Stimulated activated CD8-positive, alpha-beta memory T cell treated with anti-CD3 and anti-CD28 coated beads, Interleukin-15, amount 100 ng/mL, for 24 hours (primary cell): ENCODE results near the gene GRID2.
"Not testable (repeated sequence)": the region's sequence is repeated elsewhere in the genome, so short reads cannot be mapped to it uniquely, and the experiment has no call there.

Experiments
- DNase-seq: peaks from one replicate; pipeline ENCODE4 v3.0.0-alpha.2; 2020; ENCODE audit warnings: low read depth

The GRID2 gene

DNA sequence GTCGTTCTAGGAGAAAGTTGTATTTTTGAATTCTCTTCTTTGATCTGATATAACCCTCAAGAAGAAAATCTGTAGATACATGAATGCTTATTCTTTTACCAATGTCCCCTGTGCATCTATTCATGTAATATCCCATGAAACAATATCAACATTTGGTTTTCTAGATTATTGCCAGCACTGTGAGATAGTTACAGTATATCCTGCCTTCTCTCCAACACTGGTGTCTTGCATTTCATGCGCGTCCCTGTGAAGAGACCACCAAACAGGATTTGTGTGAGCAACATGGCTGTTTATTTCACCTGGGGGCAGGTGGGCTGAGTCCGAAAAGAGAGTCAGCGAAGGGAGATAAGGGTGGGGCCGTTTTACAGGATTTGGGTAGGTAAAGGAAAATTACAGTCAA is 135.0 kb downstream of the GRID2 start:
- not testable (repeated sequence) for DNase-seq

DNA sequence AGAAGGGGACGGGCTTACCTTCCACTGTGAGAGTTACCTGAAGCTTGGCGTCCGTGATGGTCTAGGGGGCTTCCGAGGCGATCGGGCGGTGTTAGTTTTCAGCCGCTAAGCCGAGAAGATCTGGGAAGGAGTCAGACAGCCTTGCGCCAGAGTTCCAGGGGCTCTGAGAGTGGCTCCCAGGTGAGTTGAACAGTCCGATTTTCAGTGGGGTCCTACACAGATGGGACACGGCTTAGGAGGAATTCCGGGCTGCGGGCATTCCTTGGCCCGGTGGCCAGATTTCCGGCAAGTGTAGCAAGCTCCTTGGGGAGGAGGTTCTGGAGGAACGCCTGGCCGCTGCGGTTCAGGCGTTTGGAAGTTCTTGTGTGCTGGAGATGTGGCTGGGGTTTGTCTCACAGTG is 138.4 kb downstream of the GRID2 start:
- not testable (repeated sequence) for DNase-seq

DNA sequence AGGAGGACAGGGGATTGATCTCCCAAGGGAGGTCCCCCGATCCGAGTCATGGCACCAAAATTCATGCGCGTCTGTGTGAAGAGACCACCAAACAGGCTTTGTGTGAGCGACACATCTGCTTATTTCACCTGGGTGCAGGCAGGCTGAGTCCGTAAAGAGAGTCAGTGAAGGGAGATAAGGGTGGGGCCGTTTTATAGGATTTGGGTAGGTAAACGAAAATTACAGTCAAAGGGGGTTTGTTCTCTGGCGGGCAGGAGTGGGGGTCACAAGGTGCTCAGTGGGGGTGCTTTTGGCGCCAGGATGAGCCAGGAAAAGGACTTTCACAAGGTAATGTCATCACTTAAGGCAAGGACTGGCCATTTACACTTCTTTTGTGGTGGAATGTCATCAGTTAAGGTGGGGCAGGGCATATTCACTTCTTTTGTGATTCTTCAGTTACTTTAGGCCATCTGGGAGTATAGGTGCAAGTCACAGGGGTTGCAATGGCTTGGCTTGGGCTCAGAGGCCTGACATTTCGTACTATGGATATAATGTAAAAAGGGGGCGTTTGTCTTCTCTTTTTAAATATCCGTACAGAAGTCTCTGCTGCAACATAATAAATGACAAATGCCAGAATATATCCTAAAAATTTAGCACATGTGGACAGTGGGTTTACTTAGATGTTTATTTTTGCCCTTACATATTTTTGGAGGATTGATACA is 140.5 kb downstream of the GRID2 start:
- DNase-seq = not testable (repeated sequence)

DNA sequence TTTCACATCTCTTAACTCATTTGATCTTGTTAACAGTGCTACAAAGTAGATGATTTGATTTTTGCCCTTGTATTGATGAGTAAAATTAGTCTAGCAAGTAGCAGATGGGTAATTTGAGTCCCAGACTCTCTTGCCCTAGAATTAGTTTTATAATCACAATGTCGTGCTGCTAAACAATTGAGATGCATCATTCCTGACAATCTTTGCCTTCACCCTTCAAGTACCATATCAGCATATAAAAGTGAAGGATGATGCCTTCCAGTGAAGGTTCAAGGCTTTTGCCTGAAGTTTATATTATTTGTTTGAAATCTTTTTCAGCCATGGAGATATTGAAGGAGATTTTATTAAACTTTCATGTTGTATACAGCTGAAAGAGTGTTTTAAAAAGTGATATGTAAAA is 141.4 kb downstream of the GRID2 start:
- DNase-seq = no peak

DNA sequence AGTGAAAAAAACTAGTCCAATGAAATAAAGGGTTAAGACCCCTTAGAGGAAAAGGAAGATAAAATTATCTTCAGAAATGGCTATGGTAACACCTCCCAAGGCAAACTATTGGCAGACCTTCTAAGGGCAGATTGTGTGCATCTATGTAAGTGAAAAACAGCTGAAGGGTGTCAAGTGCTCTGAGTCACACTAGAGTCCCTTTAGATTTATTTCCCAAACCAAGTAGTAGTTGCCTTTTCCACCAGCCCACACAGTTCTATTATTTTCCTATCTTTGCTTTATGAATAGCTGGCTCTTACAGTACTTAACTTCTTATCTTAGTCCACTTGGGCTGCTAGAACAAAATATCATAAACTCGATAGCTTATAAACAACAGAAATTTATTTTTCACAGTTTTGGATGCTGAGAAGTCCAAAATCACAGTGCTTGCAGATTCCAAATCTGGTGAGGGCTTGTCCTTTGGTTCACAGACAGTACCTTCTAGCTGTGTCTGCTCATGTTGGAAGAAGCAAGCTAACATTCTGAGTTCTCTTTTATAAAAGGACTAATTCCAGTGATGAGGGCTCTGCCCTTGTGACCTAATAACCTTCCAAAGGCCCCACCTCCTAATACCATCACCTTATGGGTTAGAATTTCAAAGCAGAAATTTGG is 143.6 kb downstream of the GRID2 start:
- no peak for DNase-seq

DNA sequence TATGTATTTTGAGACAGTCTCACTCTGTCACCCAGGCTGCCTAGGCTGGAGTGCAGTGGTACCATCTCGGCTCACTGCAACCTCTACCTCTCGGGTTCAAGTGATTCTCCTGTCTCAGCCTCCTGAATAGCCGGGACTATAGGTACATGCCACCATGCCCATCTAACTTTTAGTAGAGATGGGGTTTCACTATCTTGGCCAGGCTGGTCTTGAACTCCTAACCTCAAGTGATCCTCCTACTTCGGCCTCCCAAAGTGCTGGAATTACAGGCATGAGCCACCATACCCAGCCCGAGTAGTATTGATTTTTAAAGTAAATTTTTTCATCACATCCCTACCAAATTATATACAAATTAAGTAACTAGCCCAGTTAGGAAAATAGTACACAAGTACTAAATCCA is 144.4 kb downstream of the GRID2 start:
- DNase-seq = not testable (repeated sequence)

DNA sequence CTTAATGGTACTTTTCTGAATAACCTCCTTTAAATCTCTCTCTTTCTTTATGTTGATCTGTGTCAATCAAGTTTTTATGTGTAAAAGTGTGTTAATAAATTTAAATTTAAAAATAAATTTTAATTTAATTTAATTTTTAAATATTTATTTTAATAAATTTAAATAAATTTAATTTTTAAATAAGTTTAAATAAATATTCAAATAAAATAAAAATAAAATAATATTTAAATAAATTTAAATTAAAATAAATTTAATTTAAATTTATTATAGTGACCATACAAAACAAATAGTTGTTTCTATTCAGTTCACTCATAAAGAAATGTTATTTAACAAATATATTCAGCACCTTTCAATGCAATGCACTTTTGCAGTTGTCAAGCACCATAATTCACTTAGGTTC is 146.9 kb downstream of the GRID2 start:
- DNase-seq = no peak

DNA sequence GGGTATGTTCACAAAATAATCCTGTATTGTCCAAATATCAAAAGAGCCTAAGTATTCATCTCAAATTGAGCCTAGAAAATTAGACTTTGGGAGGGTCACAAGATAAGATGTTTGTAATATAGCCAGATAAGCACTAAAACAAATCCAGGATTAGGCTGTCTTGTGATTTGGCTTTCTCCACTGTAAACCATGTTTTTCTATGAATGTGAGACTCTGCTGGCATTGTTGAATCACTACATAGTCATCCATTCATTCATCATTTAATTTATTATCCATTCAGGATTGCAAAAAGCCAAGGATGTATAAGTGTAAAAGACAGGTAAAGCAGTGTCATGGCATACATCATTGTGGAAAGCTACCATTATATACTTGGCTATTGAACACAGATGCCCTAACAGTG is 148.0 kb downstream of the GRID2 start:
- no peak for DNase-seq

DNA sequence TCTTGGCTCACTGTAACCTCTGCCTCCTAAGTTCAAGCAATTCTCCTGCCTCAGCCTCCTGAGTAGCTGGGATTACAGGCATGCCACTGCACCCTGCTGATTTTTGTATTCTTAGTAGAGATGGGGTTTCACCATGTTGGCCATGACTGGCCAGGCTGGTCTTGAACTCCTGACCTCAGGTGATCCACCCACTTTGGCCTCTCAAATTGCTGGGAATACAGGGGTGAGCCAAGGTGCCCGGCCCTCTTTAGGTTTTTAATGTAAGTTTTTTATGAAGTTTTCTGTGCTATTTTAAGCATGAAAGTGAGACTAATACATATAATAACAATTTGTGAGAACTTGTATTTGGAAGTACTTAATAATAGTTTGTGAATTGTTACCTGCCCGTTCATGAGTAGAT is 148.6 kb downstream of the GRID2 start:
- not testable (repeated sequence) for DNase-seq

DNA sequence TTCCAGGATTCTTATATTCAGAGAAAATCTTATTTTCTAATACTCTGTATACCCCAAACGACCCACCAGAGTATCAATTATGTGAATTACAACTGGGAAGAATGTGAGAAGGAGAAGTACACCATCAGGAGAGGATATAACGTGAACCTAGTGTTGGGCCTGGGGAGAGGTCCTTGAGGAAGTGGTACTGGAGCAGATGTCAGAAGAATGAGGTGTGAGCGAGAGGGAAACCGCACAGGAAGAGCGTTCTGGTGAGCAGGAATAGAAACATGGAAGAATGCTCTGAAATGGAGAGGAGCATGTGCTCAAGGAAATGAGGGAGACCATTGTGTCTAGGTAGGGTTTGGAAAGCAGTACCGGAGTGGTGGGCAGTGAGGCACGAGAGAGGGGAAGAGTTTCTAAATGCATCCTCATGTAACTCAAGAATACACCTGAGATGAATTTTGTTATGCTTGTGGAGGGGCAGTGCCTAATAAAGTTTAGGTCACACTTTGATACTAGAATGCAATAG is 151.6 kb downstream of the GRID2 start:
- DNase-seq = no peak

DNA sequence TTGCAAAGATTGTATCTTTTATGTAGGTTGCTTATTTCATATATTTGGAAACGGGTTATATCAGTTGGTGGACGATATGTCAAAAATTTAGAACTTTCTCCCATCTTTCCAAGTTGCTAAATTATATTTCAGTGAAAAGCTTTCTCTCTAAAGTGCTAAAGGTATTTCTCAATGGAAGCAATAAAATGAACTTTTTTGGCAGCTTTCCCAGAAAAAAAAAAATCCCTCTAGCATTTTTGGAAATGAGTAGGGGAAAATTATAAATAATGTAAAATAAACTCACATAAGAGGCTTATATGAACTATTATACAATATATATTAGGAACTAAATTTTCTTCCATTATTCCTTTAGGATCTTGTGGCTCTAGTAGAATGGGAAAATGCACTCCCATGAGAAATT is 152.2 kb downstream of the GRID2 start:
- DNase-seq = no peak

DNA sequence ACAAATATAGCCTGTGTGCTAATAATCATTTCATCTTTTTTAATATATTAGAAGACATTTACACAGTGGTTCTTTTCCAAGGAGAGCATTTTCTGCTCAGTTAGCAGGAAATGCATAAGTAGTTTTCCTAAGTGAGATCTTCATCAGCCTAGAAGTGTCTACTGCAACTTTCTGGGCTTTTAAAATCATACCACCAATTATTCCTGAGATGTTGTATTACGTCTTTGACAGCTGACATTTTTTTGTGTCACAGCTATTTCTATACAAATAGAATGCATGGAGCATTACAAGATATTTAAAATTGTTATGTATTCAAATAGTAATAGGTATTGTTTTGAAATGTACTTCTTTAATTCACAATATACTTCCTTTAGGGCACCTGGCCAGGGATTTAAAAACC is 158.0 kb downstream of the GRID2 start:
- no peak for DNase-seq

DNA sequence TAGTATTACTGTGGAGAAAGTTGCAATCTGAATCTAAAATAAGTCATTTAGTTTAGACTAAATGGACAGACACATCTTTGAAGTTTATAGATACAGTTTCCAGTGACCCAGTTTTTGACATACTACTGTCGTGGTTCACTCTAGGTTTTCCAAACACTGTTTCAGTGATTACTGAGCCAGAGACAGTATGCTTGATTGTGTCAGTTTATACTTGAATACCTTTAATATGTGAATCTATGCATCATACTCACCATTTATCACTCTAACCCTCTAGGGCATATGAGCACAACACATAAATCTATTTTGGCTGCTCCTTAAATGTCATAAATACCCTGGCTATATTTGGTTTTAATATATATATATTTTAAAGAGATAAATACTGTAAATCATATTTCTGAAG is 173.5 kb downstream of the GRID2 start:
- no peak for DNase-seq

DNA sequence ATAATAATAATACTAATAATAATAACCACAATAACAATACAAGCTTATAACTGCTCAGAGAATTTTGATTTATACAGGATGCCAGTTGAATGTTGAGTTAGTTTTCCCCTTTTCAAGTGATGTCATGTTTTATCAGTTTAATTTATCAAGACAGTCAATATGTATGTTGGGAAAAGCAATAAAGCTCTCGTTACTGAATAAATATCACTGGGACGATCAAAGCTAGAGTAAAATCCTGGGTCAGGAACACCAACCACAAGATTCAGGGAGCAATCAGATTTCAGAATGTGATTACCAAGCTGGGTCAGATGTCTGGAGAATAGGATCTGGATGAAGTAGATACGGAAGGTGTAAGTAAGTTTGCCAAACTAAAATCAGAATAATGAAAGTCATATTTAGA is 179.6 kb downstream of the GRID2 start:
- no peak for DNase-seq

DNA sequence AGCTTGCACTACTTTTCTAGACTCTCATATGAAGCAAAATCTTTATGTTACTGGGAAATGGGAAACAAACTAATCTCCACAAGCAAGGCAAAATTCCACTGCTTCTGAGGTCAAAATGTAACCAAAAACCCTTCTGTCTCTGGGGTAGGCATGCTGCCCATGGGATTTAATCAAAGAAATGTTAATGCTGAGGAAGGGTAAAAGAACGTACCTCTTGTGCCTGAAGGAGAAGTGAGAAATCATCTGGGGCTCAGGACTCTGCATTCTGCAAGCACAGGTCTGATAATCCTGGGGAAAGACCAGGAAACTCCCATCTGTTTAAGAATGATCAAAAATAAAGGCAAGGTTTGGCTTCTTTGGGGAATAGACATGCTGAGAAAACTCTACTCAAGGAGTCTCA is 184.7 kb downstream of the GRID2 start:
- no peak for DNase-seq

DNA sequence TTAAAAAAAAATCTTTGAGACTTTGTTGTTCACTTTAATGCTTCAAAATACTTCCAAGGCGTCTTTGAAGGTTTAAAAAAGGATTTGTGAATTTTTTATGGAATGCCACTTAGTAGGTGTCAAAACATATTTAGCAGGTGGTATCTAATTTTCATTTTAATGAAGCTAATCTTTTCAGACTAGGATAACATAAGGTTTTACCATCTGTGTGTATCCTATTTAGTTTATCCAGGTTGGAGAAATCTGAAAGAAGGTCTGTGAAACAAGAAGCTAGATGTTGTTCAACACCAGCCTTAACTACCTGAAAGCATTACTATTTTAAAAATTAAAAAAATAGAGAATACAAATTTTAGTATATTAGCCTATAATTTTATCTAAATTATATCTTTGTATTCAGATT is 193.4 kb downstream of the GRID2 start:
- no peak for DNase-seq

DNA sequence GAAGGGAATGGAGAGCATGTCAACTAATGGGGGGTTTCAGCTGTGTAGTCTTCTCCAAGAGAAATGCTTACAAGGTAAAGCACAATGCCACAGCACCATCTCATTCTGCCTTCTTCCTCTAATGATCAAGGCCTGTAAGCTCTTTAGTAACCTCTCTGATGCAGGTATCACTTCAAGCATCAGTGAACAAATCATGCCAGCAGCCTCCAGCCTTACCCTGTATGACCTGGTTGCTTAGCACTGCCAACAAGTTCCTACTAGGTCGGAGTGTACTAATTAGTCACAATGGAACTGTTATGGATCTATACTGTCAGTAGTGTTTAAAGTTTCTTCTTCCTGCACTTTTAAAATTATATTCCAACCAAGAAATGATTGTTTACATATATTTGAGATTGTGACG is 197.7 kb downstream of the GRID2 start:
- DNase-seq = no peak

DNA sequence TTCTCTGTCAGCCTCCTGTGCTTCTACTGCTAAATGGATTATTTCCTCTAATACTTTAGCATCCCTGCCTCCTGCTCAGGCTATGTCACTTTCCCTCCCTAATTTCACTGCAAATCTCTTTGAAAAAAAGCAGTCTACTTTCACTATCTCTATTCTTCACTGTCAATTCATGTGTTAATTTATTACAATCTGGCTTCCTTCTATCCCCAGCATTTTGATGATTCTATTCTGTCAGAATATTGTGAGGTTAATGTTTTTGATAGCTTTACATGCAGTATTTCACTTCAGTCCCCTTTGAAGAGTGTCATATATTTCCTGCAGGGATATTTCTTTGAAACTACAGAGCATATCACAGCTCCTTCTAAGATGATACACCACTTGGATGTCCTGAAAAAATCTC is 203.2 kb downstream of the GRID2 start:
- no peak for DNase-seq

DNA sequence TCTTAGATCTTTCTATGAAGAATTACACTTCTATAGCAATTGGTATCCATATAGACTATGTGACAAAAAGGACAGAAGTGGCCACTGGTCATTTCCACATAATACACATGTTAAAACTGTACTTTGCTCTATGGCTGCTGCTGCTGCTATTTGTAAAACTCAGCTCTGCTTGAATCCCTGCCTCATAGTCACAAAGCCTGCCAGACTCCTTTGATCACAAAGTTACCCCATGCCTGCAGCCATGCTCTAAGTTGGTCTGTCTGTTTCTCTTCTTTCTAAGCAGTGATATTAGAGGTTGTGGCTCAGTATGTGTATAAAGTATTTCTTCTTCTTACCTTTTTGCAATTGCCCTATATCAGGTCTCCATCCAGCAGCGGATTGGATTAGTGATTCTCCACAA is 210.9 kb downstream of the GRID2 start:
- DNase-seq = no peak

DNA sequence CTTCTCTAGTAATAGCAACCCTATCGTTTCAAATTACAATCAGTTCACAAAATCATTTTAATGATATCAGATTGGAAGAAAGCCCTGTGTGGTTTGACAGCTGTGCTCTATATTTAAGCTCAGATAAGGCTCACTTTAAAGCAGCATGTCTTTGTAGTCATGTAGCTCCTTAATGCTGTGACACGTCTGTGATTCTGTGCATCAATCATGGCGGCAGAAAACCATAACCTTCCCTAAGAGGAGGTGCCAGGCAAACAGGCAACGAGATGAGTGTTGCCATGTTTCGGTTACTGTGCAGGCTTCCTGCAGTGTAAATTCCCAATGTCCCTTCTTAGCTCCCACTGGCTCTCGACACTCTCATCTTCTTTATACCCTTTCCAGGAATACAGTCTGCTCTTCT is 212.7 kb downstream of the GRID2 start:
- no peak for DNase-seq

DNA sequence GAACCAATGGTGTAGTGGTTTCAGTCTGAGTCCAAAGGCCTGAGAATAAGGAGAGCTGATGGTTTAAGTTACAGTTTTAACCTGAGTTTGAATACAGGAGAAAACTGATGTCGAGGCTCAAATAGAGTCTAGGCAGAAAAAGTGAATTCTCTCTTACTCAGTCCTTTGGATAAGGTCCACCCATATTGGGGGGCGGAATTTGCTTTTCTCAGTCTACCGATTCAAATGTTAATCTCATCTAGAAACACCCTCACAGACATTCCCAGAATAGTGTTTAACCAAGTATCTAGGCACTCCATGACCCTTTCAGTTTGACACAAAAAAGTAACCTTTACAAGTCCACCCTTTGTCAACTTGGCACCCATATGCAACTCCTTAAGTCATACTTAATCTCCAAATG is 216.0 kb downstream of the GRID2 start:
- no peak for DNase-seq

DNA sequence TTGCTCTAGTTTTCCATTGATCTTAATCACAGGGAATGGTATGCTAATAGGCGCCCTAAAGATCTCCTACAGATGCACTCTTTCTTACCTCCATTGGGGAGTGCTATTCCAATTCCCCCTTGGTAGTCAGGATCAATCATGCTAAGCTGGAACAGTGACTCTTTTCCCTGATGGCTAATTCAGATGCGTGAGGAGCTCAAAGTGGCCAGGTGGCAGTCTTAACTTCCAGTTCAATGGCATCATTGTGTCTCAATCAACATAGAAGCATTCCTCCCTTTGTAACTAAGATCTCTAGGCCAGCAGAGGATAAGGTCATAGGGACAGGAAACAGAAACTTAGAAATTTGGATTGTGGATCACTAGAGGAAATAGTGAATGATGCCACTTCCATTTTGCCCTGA is 216.8 kb downstream of the GRID2 start:
- no peak for DNase-seq

DNA sequence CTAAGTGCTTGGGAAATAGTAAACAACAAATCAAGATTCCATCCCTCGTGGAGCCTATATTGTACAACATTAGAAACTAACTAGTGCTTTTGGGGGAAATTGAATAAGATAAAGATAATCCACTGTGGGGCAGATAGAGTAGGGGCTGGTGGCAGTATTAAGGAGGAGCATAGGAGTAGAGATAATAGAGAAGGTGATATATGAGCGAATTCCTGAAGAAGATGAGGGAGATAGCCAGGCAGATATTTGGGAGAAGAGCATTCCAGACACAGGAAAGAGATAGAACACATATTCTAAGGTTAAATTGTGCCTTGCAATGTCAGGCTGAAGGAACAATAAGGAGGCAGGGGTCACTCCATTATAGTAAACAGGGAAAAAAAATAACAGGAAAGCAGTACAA is 218.2 kb downstream of the GRID2 start:
- no peak for DNase-seq

DNA sequence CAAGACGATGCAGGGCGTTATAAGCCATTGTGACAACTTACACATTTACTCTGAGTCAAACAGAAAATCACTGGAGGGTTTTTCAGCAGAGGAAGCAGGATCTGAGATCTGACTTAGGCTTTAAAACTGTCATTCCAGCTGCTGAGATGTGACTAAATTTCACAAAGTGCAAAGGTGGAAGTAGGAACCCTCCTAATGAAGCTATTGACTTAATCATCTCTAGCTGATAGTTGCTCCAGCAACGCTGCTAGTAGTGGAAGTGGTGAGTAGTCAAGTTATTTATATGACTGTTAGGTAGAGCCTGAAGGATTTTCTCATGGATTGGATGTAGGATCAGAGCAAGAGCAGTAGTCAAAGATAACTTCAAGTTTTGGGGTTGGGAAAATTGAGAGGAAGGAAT is 218.6 kb downstream of the GRID2 start:
- DNase-seq = no peak
